Liver (tissue), 9 donors: Measurements from ENCODE around the gene TMEM184A. TPM values are rescaled to one million over a fixed set of nuclear protein-coding genes. Genes with fewer than 3 reads are reported as not detected.

Experiments
- DNase-seq: peaks from one replicate; pipeline ENCODE4 v3.0.0-alpha.2; 2017; ENCODE audit warnings: low spot score
- H3K27ac ChIP-seq, 2 donors: one replicate each; pipeline ENCODE4 v1.7.0; 2013; ENCODE audit warnings: inconsistent platforms in 2 of 2, low read length in 2 of 2, control low read depth in 1 of 2, low read depth in 1 of 2, mild to moderate bottlenecking in 1 of 2
- H3K27me3 ChIP-seq, 4 donors: one replicate each; pipeline versions ENCODE4 v1.6.1 to v1.7.0; 2013; ENCODE audit warnings: low read length in 3 of 4, inconsistent platforms in 1 of 4, mild to moderate bottlenecking in 1 of 4, moderate library complexity in 1 of 4; ENCODE audit not compliant: control insufficient read depth in 4 of 4, insufficient read depth in 4 of 4
- H3K36me3 ChIP-seq, 4 donors: one replicate each; pipeline versions ENCODE4 v1.6.1 to v1.7.0; 2013; ENCODE audit warnings: low read length in 3 of 4, mild to moderate bottlenecking in 3 of 4, low read depth in 1 of 4, moderate library complexity in 1 of 4; ENCODE audit not compliant: control insufficient read depth in 4 of 4, insufficient read depth in 3 of 4
- H3K4me1 ChIP-seq, 4 donors: one replicate each; pipeline versions ENCODE4 v1.6.1 to v1.7.0; 2013; ENCODE audit warnings: low read length in 3 of 4, mild to moderate bottlenecking in 3 of 4, moderate library complexity in 1 of 4; ENCODE audit not compliant: control insufficient read depth in 4 of 4, insufficient read depth in 4 of 4
- H3K4me3 ChIP-seq, 3 donors: one replicate each; pipeline versions ENCODE4 v1.6.1 to v1.7.0; 2013; ENCODE audit warnings: low read length in 3 of 3, control low read depth in 1 of 3, low read depth in 1 of 3, mild to moderate bottlenecking in 1 of 3
- H3K9ac ChIP-seq, 2 donors: one replicate each; pipeline ENCODE4 v1.7.0; 2013; ENCODE audit warnings: low read length in 2 of 2, mild to moderate bottlenecking in 2 of 2, moderate library complexity in 2 of 2, control low read depth in 1 of 2, low read depth in 1 of 2
- H3K9me3 ChIP-seq, 4 donors: one replicate each; pipeline versions ENCODE4 v1.6.1 to v1.7.0; 2013; ENCODE audit warnings: low read length in 3 of 4; ENCODE audit not compliant: control insufficient read depth in 4 of 4
- CTCF ChIP-seq: fragments of 150-350 bp; IDR thresholded peaks from 2 replicates; pipeline ENCODE4 v1.5.1; 2017; ENCODE audit warnings: improper control_type of control experiment, low read depth, low read length; ENCODE audit not compliant: missing input control
- FOXA1 ChIP-seq: IDR thresholded peaks from 2 replicates; pipeline ENCODE4 v1.6.1; 2016; ENCODE audit warnings: antibody characterized with exemption
- HNF4A ChIP-seq, 2 donors: conservative IDR thresholded peaks; 2 replicates each; pipeline ENCODE4 v1.6.1; 2016; ENCODE audit warnings: antibody characterized with exemption in 2 of 2, mild to moderate bottlenecking in 2 of 2
- HNF4G ChIP-seq: IDR thresholded peaks from 2 replicates; pipeline ENCODE4 v1.6.1; 2016; ENCODE audit warnings: antibody characterized with exemption
- JUND ChIP-seq, 2 donors: IDR thresholded peaks; 2 replicates each; pipeline ENCODE4 v1.6.1; 2016; ENCODE audit warnings: antibody characterized with exemption in 2 of 2
- MAX ChIP-seq: IDR thresholded peaks from 2 replicates; pipeline ENCODE4 v1.6.1; 2016; ENCODE audit warnings: antibody characterized with exemption
- RAD21 ChIP-seq, 2 donors: IDR thresholded peaks; 2 replicates each; pipeline ENCODE4 v1.6.1; 2016; ENCODE audit warnings: antibody characterized with exemption in 2 of 2, mild to moderate bottlenecking in 2 of 2
- REST ChIP-seq: IDR thresholded peaks from 2 replicates; pipeline ENCODE4 v1.6.1; 2016; ENCODE audit warnings: antibody characterized with exemption, mild to moderate bottlenecking
- RXRA ChIP-seq, 2 donors: IDR thresholded peaks; 2 replicates each; pipeline ENCODE4 v1.6.1; 2017 to 2018; ENCODE audit warnings: antibody characterized with exemption in 2 of 2, mild to moderate bottlenecking in 1 of 2
- SP1 ChIP-seq: IDR thresholded peaks from 2 replicates; pipeline ENCODE4 v1.6.1; 2018; ENCODE audit warnings: antibody characterized with exemption, mild to moderate bottlenecking
- TAF1 ChIP-seq: conservative IDR thresholded peaks from 2 replicates; pipeline ENCODE4 v1.6.1; 2016; ENCODE audit warnings: antibody characterized with exemption, mild to moderate bottlenecking
- YY1 ChIP-seq: IDR thresholded peaks from 2 replicates; pipeline ENCODE4 v1.6.1; 2016; ENCODE audit warnings: antibody characterized with exemption, mild to moderate bottlenecking
- ZBTB33 ChIP-seq: IDR thresholded peaks from 2 replicates; pipeline ENCODE4 v1.6.1; 2016; ENCODE audit warnings: antibody characterized with exemption
- WGBS: extraction: QIAGEN DNeasy Blood & Tissue Kit; methylation state at CpG from one replicate; pipeline ENCODE4 v1.1.7; 2013; 5-methylcytosine and 5-hydroxymethylcytosine counted together
- polyA plus RNA-seq, 2 donors: library from polyadenylated mRNA; stranded (reverse) in 1 of 2; unstranded in 1 of 2; fragments of 200-250 nt in 1 of 2; fragments of >200 nt in 1 of 2; fragmentation: Nextera tagmentation in 1 of 2; extraction: Ambion mirVana in 1 of 2; gene quantifications; one replicate each; pipeline versions ENCODE4 v1.2.1 to v1.2.3, GENCODE V29; 2013 to 2015
- total RNA-seq, 2 donors: library from RNA; depleted of rRNA; stranded (reverse); fragments of >200 nt; gene quantifications; one replicate each; pipeline ENCODE4 v1.2.3, GENCODE V29; 2014
- donor health status: healthy.
- donor health status: healthy.
- donor health status: healthy.
- donor health status: healthy.
- donor health status: healthy.

Gene TMEM184A
- total and polyA plus RNA-seq, 4 donors = 1.6 to 12.6 (median 11.4) TPM

GRCh38 chr7:1593091-1593866 lies 37.3 kb upstream of the TMEM184A start:
- TF ChIP-seq FOXA1 (no peak), REST (no peak)
- no peak overlapping the region for H3K27ac ChIP-seq
- H3K9me3 ChIP-seq = peaks cover 0 to 9% (median 1%) of the 10 kb centered on the region in 4 donors
- no peak overlapping the region for H3K4me3 ChIP-seq
- H3K9ac ChIP-seq = no peak overlapping the region
- H3K27me3 ChIP-seq = no peaks in the 10 kb centered on the region
- WGBS = 63% methylated on average over 19 of the region's 19 CpGs
- no peaks in the 10 kb centered on the region for H3K4me1 ChIP-seq
- H3K36me3 ChIP-seq = no peaks in the 10 kb centered on the region
- no peak for DNase-seq

- no peak for DNase-seq
- peaks cover 0 to 9% (median 1%) of the 10 kb centered on the region in 4 donors for H3K9me3 ChIP-seq
- H3K27ac ChIP-seq = no peak overlapping the region
- H3K36me3 ChIP-seq = no peaks in the 10 kb centered on the region
- no peaks in the 10 kb centered on the region for H3K27me3 ChIP-seq
- no peak overlapping the region for H3K9ac ChIP-seq
- H3K4me3 ChIP-seq = no peak overlapping the region
- H3K4me1 ChIP-seq = peaks cover 0 to under 1% (median 0%) of the 10 kb centered on the region in 4 donors
- WGBS = 63% methylated on average over 20 of the region's 20 CpGs
- no peak for TF ChIP-seq TAF1
- no peak for TF ChIP-seq RAD21 (IDR thresholded peaks at IDR 0.05)
- TF ChIP-seq SP1 = no peak
- no peak for TF ChIP-seq HNF4G
- TF ChIP-seq CTCF = no peak
These were observed 36.4 kb upstream of the TMEM184A start for GRCh38 chr7:1592299-1592871.

GRCh38 chr7:1591876-1592275 lies 35.9 kb upstream of the TMEM184A start:
- Histone ChIP-seq H3K9ac (no peak overlapping the region), H3K27me3 (no peaks in the 10 kb centered on the region), H3K36me3 (no peaks in the 10 kb centered on the region), H3K9me3 (peaks cover 0 to 9% (median 1%) of the 10 kb centered on the region in 4 donors), H3K4me3 (no peak overlapping the region), H3K4me1 (peaks cover 0 to 5% (median under 1%) of the 10 kb centered on the region in 4 donors), H3K27ac (no peak overlapping the region)
- 40% methylated on average over 15 of the region's 15 CpGs for whole genome bisulfite sequencing
- DNase-seq = no peak
- TF ChIP-seq TAF1 (no peak), YY1 (no peak), HNF4G (no peak), JUND (IDR thresholded peaks at IDR 0.05) (no peak), ZBTB33 (no peak), SP1 (no peak), MAX (no peak), RXRA (IDR thresholded peaks at IDR 0.05) (no peak), RAD21 (IDR thresholded peaks at IDR 0.05) (no peak), HNF4A (conservative IDR thresholded peaks at IDR 0.05) (no peak)
